ENCODE results near the gene PLEK.
"Not testable (repeated sequence)": the region's sequence is repeated elsewhere in the genome, so short reads cannot be mapped to it uniquely, and the experiment has no call there.

The PLEK gene

DNA sequence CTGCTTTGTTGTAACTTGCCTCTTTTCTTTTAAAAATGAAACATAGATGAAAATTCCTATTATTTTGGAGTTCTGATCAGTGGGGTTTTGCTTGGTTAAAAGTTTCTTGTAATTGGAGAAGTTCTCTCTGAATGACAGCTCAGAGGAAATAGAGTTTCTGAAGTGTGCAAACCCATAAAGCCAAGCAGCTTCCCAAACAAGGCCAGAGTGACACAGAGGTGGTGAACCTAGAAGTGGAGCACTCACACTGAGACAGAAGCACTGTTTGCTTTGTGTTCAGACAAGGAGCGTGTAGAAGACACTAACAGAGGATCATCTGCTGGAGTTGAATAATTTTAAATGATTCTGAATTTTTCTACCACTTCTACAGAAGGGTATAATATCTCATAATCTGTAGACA lies 52.8 kb downstream of the PLEK start:
- DNase-seq: peak in 3 of 4 experiments; percentile 42 to 57 (median 45)

DNA sequence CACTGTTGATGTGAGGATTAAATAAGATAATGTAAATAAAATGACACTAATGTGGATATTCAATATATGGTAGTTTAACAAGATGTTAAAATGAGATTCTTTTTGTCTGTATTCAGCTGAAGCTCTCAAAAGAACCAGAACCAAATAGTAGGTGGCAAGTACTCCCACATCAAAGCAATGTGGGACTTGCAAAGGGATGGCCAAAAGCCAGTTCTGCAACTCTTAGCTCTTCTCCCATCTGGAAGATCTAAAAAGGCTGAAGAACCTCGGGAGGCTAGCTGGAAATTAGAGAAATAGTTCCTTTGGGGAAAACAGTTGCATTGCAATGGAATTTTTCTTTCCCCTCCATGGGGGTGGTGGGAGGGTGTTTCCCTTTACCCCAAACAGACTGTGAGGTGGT lies 53.3 kb downstream of the PLEK start:
- no peak for DNase-seq

DNA sequence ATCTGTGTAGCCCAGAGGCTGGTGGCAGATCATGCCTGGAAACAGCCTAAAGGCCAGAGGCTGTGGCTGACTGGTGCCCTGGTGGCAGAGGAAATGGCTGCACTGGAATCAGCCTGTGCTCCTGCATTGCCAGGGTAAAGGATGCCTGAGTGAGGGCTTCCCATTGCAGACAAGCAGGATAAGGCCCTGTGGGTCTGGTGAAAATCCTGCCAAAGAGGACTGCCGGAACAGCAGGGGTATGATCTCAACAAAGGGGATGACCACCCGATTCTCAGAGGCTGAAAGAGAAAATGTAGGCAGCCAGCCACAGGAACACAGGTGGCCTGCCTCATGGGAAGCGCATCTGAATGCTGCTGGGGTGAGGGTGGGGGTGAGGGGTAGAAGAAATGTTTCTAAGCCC lies 53.8 kb downstream of the PLEK start:
- DNase-seq: no peak

DNA sequence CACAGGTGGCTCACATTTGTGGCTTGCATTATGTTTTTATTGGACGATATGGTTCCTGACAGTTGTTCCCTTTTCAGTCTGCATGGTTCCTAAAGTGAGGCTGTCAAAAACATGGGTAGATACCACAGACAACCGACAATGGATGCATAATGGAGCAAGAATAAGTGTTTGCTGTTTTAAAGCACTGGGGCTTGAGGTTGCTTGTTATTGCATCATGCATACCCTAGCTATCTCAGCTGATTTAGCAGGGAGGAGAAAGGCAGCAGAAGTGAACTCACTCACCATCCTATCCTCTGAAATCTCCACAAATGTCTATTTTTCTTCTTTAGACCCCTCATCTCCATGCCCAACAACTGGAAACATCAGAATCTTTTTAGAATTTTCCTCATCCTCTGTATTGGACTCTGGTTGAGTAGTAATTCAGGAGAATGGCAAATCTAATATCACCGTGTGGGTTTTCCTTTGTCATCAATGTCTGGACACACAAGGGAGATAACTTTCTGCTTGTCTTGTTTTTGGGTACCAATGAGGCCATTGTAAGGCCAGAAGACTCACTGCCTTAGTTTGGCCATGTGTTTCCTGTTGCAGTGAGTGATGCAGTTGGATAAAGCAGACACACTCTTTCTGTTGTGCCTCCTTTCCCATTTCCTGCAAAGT lies 55.3 kb downstream of the PLEK start:
- peak in 2 of 4 experiments; percentile 45 to 52 for DNase-seq

DNA sequence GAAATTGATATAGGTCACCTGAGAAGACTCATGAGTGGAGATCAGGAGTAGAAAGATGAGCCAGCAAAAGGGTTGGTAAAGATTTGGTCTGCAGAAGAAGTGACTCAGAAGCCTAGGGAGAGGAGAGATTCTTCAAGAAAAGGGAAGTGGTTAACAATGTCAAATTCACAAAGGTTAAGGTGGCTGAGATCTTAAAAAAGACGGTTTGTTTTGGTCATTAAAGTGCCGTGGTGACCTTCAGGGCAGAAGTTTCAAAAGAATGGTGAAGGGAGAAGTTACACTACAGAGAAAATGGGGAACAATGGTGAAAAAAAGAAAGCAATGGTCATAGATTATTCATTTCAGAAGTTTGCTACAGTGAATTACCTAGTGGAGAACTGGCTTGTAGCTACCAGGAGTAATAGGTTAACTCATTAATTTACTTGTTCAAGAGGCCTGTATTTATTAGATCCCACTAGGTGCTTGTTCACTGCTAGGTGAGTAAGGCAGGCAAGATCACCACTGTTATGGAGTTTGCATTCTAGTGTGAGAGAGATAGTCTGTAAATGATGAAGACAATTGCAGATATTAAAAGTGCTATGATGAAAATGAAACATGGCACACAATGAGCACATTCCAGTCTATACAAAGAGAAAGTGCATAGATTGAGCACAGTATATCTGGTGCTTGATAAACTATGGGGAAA lies 59.0 kb downstream of the PLEK start:
- peak; percentile 59 to 91 (median 70) for DNase-seq

DNA sequence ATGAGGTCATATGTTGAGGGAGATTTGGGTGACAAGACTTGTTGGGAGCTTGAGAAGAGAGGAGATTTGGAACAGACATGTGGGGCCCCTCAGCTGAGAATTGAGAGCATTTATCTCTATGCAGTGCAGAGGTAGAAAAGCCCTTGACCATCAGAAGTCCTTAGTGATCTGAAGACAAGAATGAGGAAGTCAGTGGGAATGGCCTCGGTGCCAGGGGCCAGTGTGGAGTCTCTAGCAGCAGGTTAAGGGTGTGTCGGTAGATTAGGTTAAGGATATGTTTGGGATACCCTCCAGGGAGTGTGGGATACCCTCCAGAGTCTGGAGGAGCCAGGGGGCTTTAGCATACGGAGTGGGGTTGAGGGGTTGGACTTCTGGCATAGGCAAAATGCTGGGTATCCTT lies 60.4 kb downstream of the PLEK start:
- DNase-seq: peak in 2 of 4 experiments; percentile 34 to 43

DNA sequence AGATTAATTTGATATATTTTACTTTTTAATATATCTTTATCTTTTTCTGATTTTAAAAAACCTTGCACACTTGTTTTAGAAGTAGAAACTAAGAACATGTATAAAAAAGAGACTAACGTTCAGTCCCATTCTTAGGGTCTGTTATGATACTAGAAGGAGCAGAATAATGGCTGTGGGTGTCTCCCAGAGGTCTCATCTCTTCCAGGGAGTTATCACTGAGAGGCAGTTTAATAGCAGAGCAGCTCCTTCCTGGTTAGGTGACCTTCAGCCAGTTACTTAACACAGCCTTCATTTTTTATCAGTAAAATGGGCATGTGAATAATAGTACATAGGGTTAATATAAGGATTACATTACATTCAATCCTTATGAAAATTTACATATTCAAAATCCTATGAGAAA lies 61.4 kb downstream of the PLEK start:
- no peak for DNase-seq

DNA sequence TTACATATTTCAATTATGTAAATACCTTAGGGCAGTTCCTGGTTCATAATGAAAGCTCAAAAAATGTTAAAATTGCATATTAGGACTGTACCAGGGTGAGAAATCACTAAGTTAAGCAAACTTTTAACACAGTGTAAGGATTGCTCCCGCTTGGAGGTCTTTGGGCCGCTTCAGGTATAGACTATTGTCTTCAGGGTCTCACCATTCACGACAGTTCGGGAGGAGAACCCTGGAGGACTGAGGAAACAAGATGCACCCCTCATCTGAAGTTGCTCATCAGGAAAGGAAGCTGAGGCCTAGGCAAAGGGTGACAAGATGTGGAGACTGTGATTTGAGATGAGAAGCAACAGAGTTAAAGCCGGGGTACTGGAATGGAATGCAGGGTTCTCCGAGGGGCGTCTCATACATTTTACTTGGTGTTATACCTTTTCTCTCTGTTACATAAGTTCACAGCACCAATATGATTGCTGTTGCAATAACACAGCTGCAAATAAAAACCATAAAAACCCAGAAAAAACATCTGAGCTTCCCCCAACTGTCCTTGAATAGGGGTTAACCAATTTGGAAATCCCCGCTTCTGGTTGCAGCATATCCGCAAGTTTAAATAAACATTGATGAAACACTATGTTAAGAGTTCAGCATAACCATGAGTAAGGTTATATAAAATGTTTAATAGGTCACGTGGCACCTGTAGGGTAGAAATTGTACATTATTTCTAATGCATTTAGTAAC lies 61.9 kb downstream of the PLEK start:
- DNase-seq: peak; percentile 53 to 82 (median 76)

DNA sequence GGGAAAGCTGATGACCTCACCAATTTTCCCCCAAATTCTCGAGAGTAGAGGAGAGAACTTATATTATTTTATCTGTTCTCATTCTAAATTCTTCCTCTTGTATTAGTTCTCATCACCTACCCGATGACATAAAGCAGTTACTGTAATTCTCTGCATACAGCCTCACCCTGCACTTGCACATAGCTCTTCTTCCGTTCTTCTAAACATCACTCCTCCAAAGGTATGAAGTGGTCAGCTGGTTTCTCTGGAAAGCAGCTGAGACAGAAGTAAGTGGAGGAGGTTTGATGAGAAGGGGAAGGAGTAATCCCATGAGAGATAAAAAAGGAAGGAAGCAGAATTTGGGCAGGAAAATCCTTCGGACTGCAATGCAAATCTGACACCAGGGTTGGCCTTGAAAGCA lies 63.0 kb downstream of the PLEK start:
- peak in 3 of 4 experiments; percentile 26 to 41 (median 32) for DNase-seq

DNA sequence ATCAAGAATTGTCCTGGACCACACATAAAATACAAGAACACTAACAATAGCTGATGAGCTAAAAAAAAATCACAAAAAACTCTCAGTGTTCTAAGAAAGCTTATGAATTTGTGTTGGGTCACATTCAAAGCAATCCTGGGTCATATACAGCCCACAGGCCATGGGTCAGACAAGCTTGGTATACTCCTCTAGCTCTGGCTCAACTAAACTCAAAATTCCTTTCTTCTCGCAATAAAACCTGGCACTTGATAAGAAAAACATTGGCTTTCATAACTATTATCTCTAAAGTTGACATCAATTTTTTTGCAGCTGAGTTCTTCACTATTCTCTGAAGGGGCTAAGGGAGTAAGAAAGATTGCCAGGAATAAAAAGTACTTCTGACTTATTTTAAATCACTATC lies 63.7 kb downstream of the PLEK start:
- no peak for DNase-seq

DNA sequence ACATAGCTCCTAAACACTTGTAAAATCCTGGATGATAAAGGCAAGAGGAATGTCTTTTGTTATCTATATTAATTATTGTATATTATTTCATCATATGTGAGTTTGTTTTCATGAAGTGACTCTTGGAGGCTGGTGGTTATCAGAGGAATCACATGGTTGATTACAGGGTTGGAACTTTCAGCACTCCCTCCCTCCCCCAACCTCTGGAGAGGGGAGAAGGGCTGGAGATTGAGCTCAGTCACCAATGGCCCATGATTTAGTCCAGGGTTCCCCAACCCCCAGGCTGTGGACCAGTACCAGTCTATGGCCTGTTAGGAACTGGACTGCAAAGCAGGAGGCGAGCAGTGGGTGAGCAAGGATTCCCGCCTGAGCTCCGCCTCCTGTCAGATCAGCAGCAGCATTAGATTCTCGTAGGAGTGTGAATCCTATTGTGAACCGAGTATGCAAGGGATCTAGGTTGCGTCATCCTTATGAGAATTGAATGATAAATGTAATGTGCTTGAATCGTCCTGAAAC lies 64.3 kb downstream of the PLEK start:
- DNase-seq: no peak

DNA sequence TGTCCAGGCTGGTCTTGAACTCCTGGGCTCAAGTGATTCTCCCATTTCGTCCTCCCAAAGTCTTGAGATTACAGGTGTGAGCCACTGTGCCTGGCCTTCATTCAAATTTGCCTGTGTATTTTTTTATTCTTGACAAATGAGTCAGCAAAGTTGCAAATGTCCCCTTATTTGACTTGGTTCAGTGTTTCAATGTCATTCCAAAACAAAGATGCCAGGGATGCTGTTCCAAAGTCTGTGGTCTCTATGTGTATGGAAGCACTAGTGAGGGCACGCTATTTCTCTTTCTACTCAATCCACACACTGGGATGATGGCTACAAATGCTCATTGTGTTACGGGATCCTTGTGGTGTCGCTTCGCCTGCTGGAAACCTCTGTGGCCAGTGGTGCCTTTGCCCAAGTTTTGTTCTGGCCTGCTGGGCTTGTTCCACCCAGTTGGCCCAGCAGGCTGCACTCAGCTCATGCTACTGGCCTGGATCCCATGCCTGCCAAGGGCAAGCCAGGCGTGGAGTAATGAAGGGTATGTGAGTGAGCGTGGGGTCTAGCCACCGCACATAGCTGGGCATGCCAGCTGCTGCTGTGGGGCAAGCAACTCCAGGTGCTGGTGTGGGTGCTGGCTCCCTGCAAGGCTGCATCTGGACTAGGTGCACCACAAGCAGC lies 66.4 kb downstream of the PLEK start:
- DNase-seq: no peak

DNA sequence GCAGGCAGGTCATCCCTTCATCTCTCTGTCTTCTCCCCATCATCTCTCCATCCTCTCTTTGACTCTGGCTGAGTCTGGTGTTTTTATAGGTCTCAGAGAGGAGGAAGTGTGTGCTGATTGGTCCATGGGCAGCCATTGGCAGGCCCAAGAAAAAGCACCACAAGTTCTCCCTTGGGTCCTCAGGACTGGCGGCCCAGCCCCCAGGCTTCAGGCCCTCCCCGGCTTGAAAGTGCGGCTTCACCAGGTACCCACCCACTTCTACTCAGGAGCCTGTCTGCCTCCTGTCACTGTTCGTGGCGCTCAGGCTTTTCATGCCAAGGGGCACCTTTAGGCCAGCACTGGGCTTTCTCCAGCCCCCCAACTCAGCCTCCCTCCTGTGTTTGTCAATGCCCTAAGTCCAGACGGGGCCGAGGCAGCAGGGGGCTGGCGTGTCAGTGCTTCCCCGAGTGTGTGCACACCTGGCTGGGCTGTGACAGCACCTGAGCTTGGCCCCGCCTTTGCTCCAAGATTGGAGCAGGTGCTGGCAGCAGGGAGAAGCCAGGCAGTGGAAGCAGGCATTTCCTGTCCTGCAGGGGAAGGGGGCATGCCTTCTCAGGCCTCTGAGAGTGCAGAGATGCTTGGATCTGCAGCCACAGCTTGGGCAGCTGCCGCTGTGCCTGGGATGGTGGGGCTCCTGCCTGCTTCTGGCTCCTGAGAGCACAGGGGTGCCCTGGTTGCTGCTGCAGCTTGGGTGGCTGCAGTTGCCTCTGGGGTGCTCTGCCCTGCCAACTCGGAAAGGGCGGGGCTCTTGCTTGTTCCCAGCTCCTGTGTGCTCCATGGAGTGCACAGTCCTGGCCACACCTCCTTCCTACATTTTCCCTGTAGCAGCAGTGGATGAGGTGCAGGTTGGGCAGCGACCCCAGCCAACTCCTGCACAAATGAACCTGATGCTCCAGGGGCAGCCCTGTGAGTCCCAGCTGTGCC lies 67.9 kb downstream of the PLEK start:
- no peak for DNase-seq

DNA sequence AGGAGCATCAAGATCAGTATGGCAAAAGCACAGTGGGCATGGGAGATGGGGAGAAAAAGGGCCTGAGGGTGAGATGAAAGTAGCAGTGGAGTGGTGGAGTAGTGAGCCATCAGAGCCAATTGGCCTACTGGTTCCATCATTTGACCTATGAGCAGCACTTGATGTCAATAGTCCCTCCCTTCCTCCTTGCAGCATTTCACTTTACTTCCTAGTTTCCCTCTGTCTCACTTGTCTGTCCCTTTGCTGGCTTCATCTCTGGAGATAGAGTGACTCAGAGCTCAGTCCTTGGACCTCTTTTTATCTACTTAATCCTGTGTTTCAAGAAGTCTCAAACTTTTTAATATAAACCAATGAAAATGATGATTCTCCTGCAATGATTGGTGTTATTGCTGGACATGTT lies 69.9 kb downstream of the PLEK start:
- peak; percentile 34 to 75 (median 62) for DNase-seq

DNA sequence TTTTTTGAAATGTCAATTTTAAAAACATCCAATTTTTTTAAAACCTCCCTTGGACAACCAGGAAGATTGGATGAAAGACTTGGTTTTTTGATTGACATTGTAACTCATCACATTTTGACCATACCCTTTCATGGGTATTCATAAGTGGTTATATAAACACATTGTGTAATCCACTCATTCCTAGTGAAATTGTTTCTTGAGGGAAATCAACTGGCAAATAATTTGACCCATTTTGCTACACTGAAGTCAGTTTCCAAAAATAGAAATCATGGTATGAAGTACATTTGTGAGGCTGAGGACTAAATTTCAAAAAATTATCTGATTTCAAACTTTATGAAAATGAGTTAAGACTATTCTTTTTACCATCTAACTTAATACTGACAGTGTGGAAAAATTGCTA lies 70.5 kb downstream of the PLEK start:
- no peak for DNase-seq

DNA sequence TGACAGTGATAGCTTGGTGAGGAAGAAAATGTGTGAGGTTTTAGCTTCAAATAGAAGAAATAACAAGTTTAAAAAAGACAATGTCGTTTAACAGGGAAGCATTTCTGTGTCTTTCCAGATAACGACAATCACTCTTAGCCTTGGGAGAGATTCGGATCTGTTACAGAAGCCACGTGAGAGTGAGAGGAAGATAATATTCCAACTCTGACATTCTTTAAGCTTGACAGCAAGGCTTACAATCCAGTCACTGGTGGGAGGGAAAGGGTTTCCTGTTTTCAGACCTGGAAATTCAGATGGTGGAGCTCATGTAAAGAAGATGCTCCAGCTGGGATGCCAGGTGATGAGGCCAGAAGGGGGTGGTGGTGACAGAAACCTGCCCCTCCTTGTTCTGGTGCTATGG lies 71.2 kb downstream of the PLEK start:
- DNase-seq: no peak

DNA sequence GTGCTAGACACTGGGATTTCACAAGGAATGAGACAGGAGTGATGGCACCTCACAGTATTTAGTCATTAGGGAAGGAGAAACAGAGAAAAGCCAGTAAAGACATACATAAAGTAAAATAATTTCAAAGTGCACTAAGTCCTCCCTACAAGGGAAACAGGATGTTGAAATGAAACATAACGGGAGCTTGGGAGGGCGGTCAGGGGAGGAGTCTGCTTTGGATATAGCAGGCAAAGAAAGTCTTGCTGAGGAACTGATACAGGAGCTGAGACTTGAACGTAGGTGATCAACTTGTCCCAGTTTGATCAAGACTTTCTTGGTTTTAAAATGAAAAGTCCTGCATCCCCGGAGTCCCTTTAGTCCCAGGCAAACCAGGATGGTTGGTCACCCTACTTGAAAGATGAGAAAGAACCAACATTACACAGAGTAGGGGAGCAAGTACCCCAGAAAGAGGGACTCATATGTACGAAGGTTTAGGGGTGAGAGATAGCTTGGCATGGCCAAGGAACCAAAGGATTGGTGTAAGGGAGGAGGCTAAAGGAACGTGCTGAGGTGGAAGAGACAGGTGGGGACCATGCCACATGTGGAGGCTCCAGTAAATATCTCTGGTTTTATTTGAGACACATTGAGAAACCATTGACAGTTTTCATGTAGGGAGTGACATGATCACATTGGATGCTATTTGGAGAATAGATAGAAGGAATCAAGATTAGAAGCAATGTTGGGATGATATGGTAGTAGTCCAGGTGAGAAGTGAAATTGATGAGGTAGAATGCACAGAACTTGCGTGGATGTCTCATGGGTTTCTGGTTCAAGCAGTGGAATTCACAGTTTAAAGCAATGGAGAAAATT lies 73.6 kb downstream of the PLEK start:
- DNase-seq: peak; percentile 63 to 81 (median 74)

DNA sequence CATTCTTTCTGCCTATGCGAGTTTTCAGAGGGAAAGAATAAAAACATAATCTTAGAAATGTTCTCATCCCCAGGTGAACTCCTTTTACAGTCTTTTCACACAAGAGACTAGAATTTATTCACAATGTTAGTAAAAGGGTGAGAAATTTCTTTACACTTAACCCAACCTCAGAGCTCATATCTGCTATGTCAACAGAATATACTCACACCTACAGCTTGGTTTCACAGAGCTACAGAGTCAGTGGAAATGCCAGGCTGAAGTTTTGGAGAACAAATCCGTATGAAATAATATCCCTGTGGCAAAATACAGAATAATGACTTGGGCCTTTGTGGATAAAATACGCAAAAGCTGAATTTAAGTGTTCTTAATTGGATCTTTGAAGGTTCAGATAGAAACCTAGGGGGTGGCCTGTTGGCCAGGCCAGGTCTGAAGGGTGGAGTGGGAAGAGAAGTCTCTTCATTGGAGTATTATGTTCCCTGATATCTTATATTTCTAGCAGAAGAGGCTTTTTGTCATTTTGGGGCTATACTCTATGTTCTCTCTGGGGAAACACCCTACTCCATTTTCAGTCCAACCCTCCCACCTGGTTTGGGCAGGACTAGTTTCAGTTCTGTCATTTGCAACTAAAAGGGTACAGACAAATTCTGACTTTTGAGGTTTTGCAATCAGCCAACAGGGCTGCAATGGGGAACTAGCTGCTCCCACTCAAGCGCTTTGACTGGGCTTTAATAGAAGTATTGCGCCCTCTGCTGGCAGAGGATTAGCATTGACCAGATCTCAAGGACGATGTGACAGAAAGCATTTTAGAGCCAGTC lies 76.3 kb downstream of the PLEK start:
- peak; percentile 93 to 99 (median 97) for DNase-seq

DNA sequence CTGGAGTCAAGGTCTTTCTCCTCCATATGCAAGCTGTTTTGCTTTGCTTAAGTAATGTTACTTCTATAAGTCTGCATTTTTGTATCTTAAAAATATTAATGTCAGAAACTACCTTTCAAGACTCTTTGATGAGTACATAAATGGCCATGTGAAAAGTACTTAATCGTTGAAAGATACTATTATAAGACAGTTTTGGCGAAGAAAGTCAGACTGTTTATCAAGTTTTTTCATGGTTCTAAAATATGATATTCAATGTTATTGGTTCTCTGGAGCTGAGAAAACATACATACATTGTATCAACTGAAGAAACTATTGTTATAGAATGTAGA lies 76.9 kb downstream of the PLEK start:
- no peak for DNase-seq

DNA sequence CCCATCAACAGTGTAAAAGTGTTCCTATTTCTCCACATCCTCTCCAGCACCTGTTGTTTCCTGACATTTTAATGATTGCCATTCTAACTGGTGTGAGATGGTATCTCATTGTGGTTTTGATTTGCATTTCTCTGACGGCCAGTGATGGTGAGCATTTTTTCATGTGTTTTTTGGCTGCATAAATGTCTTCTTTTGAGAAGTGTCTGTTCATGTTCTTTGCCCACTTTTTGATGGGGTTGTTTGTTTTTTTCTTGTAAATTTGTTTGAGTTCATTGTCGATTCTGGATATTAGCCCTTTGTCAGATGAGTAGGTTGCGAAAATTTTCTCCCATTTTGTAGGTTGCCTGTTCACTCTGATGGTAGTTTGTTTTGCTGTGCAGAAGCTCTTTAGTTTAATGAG lies 81.3 kb downstream of the PLEK start:
- DNase-seq: not testable (repeated sequence)
